Suprapubic skin (tissue), 4 donors: ENCODE data around the gene UVRAG.

Source experiments
- EP300 ChIP-seq: sonication (generic); formaldehyde crosslinking; IDR thresholded peaks from one replicate; pipeline ENCODE4 v1.6.1; 2017; ENCODE audit warnings: antibody characterized with exemption
- POLR2AphosphoS5 ChIP-seq, 3 donors: sonication (generic); formaldehyde crosslinking; IDR thresholded peaks; one replicate each; pipeline ENCODE4 v1.6.1; 2017; ENCODE audit warnings: antibody characterized with exemption in 3 of 3
- TF ChIP-seq, protein P1 (sequence below), 2 donors: fragments of 200-600 bp in 1 of 2; fragments of 450-650 bp in 1 of 2; sonication (generic) in 1 of 2; IDR thresholded peaks; one replicate each; pipeline ENCODE4 v1.5.1; 2016 to 2019; ENCODE audit warnings: antibody characterized with exemption in 2 of 2, mild to moderate bottlenecking in 1 of 2, moderate library complexity in 1 of 2

DNA sequence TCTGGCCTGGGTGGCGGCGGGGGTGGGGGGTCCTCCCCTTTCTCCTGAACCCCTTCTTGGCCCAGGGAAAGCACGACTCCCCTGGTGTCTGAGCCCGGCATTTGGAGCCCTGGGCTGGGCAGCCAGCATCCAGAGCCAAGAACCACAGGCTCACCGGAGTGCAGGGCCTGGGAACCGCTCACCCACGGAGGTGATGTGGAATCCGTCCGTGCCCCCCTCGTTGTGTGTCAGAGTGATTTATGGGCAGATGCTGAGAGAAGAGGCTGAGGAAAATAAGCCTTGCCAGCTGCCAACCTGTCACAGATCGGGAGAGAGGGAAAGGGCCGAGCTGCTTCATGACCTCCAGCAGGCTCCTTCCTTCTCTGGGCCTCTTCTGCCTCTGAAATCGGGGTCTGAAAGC, 357.6 kb downstream of the UVRAG start:
- no peak for TF ChIP-seq POLR2AphosphoS5 (IDR thresholded peaks at IDR 0.05)
- TF ChIP-seq, protein P1, sequence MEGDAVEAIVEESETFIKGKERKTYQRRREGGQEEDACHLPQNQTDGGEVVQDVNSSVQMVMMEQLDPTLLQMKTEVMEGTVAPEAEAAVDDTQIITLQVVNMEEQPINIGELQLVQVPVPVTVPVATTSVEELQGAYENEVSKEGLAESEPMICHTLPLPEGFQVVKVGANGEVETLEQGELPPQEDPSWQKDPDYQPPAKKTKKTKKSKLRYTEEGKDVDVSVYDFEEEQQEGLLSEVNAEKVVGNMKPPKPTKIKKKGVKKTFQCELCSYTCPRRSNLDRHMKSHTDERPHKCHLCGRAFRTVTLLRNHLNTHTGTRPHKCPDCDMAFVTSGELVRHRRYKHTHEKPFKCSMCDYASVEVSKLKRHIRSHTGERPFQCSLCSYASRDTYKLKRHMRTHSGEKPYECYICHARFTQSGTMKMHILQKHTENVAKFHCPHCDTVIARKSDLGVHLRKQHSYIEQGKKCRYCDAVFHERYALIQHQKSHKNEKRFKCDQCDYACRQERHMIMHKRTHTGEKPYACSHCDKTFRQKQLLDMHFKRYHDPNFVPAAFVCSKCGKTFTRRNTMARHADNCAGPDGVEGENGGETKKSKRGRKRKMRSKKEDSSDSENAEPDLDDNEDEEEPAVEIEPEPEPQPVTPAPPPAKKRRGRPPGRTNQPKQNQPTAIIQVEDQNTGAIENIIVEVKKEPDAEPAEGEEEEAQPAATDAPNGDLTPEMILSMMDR (IDR thresholded peaks at IDR 0.05), result no peak
- TF ChIP-seq EP300, result no peak
